HCT116 (cell line): ENCODE results near the gene HACE1.

Experiments
- CTCF ChIP-seq, 3 experiments: fragments of 200-600 bp in 1 of 3; sonication (generic) in 1 of 3; IDR thresholded peaks in 2 of 3; conservative IDR thresholded peaks in 1 of 3; 2 replicates each; pipeline ENCODE4 v1.5.1; 2012 to 2017; ENCODE audit warnings: low read depth in 2 of 3, low read length in 2 of 3, antibody characterized with exemption in 1 of 3, borderline replicate concordance in 1 of 3, control low read depth in 1 of 3, mild to moderate bottlenecking in 1 of 3, mixed read lengths in 1 of 3, mixed run types in 1 of 3, moderate library complexity in 1 of 3; ENCODE audit not compliant: insufficient read depth in 1 of 3
- SP1 ChIP-seq: IDR thresholded peaks from 2 replicates; pipeline ENCODE4 v1.6.1; 2012; ENCODE audit warnings: low read depth
- TCF7L2 ChIP-seq: IDR thresholded peaks from 2 replicates; pipeline ENCODE4 v1.7.0; 2011; ENCODE audit warnings: borderline replicate concordance, inconsistent platforms; ENCODE audit not compliant: insufficient read depth, insufficient read length; ENCODE audit errors: extremely low read depth

- TF ChIP-seq SP1 (no peak), TCF7L2 (no peak), CTCF (IDR thresholded peaks at IDR 0.05 in 2 of 3, conservative IDR thresholded peaks at IDR 0.05 in 1 of 3; ENCODE audit: borderline replicate concordance in 1 of 3, insufficient read depth in 1 of 3, low read depth in 2 of 3, low read length in 2 of 3) (no peak)
Measured at GRCh38 chr6:104784884-104785283, 74.8 kb downstream of the HACE1 start.
